Fibroblast of skin of scalp (primary cell): Measurements from ENCODE around the gene FBXL15.

Experiments used
- DNase-seq: peaks from one replicate; pipeline ENCODE4 v3.0.0-alpha.2; 2013

FBXL15 gene

DNA sequence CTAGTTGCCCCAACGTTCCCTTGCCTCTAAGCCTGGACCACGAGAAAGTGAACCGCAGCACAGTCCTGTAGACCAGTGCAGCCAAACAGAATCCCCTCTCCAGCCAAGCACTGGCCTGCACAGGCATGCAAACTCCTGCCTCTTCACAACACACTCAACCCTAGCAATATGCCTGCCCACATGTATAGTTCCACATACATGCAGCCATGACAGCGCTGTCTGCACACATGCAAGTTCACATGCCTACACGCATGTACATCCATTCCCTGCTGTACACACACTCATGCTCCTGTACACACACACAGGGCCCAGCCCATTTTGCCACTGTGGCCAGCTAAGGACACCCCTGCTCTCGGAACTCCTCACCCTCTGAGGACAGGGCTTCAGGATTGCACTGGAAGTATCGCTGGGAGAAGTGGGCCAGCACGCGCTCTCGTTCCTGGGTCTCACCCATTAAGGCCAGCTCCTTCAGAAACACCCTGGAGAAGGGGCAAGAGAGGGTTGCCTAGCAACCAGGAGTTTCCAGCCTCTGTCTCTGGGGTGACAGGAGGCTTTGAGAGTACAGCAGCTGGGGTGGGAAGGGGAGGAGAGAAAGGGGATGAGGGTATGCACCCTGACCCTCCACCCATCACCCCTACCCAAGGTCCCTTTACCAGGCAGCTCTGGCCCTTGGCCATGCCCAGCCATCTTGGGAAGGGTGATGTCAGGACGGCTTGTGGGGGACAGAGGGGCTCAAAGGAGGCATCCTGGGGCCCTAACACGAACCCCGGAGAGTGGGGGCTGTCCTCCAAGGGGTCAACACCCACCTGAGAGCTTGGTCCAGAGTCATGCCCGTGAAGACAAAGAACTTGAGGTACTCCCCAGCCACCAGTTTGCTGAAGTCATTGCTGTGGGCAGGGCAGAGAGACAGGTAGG lies 9.0 kb upstream of the FBXL15 start:
- no peak for DNase-seq

DNA sequence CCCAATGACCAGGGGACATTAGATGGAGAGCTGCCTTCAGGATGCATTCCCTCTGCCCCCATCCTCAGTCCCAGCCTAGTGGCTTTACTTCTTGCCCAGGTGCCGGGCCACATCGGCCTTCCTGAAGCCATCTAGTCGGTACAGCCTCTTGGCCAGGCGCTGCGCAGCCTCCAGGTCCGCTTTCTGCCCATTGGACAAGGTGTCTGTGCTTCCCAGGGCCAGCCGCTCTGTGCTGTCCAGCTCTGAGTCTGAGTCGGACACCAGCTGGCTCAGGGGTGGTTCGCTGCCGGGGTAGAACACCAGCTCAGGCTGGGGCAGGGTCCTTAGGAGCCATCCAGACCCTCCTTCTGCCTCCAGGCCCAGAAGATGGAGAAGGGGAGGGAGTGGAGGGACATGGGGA lies 8.3 kb upstream of the FBXL15 start:
- no peak for DNase-seq

DNA sequence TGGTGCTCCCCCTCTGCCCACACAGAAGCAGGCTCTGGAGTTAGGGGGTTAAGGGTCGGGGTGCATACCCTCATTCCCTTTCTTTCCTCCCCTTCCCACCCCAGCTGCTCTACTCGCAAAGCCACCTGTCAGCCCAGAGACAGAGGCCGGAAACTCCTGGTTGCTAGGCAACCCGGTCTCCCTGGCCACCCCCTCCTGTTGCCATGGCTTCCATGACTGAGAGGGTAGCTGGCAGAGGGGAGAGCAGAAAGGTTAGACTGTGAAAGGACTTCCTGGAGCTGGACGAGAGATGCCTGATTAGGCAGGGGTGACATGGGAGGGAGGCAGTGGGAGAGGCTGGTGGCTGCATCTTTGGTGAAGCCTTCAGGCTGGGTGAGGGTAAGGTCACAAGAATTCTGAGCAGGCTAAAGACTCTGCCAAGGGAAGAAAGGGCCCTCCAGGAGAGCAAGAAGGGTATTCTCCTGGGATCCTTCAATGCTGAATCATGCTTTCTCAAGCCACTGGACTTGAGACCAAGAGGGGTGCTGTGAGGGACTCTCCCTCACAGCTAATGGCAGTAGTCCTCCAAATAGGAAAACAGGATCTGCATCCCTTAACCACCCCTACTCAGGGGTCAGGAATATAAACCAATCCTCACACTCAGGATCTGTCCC lies 7.5 kb upstream of the FBXL15 start:
- no peak for DNase-seq

DNA sequence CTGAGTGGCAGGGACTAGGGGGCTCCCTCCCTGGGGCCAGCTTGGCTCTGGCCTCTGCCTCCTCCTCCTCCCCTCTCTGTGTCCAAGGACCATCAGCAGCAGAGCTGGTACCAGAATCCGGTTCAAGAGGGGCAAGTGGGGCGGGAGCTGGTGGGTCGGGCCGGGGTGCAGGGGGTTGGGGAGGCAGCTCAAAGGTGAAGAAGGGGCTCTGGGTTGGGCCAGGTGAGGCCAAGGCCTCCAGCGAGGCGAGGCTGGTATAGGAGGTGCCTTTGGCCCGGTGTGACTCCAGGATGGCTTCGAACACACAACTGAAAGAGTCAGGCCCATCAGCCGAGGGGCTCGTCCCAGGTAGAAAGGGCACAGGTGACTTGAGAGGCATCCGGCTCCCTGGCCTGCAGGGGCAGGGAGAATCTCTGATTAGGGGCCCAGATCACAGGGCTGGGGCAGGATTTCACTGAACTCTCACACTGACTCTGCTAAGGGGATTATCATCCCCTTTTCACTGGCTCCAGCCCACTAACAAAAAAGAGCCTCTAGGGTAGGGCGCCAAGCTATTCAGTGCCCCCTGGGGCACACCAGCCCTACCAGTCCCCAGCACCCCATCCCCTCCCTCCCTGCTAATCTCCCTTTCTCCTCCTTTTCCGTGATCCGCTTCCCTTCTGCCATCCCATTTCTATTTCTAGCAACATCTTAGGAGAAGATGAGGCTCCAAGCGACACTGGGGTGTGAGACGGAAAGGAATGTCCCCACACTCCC lies 6.7 kb upstream of the FBXL15 start:
- DNase-seq: no peak

DNA sequence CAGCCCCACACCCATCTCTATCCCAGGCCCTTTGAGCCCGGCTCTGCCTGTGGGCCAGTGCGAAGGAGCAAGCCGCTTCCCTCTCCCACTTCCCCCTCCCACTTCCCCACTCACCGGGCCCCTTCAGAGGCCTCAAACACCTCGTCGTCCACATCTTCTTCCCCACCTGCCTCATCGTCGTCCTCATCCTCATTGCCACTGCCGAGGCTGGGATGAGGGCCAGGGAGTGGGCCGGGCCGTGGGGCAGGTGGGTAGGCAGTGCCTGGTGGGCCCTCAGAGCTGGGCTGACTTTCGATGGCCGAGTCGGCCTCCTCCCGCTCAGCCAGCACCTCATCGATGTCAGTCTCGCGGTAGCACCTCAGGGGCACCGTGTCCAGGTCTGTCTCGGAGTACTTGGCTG lies 5.9 kb upstream of the FBXL15 start:
- no peak for DNase-seq

DNA sequence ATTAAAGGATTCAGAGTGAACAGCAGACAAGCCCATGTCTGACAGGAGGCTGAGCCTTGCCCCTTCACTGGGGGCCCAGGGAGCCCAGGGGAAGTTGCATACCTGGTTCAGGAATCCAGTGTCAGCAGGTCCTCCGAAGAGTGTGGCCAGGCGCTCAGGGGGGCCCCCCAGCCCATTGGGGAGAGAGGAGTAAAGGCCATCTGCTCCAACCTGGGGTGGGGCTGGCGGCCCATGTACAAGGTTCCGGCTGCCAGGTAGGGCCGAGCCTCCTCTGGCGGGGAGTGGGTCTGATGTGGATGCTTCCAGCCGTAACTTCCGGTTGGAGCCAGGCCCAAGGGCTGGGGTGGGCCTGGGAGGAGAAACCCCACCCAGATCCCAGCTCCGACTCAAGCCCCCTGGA lies 4.4 kb upstream of the FBXL15 start:
- no peak for DNase-seq

DNA sequence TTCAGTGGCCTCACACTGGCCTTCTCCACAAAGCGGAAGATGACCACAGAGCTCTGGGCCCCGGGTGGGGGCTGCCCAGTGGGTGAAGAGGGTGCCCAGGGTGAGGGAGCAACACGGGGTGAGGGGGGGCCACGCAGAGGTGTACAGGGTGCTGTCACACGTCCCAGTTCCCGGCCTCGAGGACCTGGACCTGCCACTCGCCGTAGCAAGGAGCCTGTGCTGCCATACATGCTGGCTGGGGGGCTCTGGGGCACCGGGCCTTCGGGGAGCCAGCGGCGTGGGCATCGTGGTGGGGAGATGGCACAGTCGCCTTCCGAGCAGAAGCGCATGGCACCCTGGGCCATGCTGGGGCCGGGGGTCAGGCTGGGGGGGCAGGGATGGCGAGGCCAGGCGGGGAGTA lies 3.9 kb upstream of the FBXL15 start:
- no peak for DNase-seq

DNA sequence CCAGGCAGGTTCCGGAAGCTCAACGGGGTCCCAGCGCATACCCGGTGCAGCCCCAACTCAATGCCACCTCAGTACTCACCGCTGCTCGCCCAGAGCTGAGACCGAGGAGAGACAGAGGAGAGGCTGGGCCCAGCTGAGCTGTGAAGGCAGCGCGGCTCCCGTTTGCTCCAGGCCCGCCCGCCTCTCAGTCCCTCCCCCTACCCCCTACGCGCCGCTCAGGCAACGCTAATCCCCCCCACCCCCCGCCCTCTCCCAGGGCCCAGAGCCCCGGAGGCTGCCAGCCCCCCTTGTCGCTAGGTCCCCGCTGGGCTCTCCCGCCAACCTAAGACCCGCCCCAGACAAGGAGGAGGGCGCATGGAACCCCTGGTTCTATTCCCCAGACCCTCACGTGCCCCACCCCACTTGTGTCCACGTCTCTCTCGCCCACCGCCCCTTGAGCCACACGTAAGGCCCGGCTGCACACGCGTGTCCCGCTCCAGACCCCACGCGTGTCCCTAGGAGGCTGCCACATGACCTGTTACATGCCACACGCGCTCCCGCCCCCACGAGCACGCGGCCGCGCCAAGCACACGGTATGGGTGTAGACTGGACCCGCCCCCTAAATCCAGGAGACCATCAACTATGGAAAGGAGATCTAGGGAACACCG lies 1.9 kb upstream of the FBXL15 start, which contains the start of gene PSD:
Gene PSD, minus strand, starts transcription at position 164 of the 647 bp plus-strand sequence. CDS start 1,747 bp downstream, outside the sequence.
- DNase-seq: no peak

DNA sequence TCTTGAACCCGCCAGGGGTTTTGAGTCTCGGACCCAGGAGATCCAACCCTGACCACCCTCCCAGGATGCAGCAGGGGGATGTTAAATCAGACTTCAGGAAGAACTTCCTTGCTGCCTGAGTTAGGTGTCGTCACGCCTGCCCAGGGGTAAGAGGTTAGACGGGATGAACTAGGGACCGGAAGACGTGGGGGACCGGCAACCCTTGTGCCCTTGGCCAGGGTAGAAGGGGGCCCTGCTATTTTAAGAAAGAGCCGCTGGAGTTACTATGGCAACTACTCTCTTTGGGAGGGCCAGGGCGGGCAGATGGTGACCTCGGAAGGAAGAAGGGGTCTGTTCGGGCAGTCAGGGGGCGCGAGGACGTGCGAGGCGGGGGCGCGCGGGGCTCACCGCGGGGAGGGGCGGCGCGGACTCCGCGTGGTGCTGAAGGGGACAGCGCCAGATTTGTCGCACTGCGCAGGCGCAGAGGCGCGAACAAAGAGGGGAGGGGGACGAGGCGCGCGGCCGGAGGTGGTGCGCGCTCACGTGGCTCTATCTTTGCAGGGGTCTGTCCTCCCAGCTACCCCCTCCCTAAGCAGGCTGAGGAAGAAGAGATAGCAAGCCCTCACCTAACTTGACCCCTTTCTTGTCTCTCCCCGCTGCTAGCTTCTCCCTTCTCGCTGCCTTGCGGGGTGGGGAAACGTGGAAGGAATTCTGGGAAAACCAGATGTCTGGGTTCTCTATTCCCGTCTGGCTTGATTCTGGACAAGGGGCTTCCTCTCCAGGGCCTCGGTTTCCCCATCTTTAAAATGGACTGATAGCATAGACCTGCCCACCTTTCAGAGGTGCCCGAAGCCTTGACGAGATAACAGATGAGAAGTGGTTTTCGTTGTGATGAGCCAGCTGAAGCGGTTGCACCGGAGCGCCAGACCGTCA lies 1.1 kb upstream of the FBXL15 start:
- no peak for DNase-seq

DNA sequence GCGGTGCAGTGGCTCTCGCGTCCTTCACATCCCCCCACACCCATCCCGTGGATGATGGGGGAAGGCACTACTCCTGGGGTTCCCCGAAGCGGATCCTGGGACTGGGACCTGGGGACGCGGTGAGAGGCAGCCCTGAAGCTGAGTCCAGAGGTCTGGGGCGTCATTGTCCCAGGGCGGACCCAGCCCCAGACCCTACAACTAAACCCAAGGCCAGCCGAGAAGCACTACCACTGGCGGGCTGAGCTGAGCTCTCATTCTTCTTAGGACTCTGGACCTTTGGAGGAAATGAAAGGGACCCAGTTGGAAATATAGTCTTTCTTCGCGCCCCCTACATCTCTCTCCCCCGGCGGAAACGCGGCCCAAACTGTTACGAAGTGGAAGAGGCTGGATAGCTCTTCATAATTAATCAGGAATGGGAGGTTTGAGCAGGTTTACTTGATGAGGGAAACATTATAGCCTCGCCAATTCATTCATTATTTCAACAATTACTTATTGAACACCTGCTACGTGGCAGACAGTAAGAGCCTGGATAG lies 389 bp upstream of the FBXL15 start:
- no peak for DNase-seq

DNA sequence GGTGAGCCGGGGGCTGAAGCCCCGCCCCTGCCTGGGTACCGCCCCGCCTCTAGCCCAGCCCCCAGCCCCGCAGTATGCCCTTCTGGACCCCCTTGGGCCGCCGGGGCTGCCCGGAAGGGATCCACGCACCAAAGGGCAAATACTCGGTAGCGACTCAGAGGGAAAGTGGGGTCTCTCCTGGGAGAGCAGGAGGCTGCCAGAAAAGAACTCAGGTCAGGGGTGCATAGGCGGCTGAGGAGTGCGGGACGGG lies 796 bp downstream of the FBXL15 start:
- DNase-seq: no peak

DNA sequence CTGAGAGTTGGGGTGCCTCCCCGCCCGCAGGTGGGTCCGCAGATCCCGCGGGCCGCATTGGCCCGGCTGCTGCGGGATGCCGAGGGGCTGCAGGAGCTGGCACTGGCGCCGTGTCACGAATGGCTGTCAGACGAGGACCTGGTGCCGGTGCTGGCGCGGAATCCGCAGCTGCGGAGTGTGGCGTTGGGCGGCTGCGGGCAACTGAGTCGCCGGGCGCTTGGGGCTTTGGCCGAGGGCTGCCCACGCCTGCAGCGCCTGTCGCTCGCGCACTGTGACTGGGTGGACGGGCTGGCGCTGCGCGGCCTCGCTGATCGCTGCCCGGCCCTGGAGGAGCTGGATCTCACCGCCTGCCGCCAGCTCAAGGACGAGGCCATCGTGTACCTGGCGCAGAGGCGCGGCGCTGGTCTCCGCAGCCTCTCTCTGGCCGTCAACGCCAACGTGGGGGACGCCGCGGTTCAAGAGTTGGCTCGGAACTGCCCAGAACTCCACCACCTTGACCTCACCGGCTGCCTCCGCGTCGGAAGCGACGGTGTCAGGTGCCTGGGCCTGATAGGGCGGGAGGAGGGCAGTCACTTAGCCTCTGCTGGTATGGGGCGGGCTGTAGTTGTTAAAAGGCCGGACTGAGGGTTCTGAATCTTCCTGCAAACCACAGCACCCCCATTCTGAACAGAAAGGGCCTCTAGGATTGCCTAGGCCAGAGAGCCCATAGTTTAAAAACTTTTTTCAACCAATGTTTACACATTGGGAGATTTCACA lies 1.3 kb downstream of the FBXL15 start:
- DNase-seq: no peak

DNA sequence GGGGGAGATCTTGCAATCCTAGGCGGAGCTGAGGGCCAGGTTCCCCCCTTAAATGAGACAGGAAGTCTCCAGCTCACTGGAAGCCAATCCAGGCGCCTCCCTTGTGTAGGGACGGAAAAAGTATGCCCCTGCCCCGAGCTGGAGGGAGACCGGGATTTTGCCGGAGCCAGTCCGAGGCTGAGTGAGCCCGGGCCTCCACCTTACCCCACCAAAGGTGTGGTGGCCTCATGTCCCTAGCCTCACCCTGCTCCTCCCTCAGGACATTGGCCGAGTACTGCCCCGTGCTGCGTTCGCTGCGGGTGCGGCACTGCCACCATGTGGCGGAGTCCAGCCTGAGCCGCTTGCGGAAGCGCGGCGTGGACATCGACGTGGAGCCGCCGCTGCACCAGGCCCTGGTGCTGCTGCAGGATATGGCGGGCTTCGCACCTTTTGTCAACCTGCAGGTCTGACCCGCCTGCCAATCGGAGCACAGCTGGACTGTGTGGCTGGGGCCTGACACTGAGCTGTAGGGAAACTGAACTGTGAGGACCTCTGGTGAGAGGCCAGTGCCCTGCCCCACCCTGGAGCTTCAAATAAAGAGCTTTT lies 2.0 kb downstream of the FBXL15 start:
- peak; percentile 63 for DNase-seq

DNA sequence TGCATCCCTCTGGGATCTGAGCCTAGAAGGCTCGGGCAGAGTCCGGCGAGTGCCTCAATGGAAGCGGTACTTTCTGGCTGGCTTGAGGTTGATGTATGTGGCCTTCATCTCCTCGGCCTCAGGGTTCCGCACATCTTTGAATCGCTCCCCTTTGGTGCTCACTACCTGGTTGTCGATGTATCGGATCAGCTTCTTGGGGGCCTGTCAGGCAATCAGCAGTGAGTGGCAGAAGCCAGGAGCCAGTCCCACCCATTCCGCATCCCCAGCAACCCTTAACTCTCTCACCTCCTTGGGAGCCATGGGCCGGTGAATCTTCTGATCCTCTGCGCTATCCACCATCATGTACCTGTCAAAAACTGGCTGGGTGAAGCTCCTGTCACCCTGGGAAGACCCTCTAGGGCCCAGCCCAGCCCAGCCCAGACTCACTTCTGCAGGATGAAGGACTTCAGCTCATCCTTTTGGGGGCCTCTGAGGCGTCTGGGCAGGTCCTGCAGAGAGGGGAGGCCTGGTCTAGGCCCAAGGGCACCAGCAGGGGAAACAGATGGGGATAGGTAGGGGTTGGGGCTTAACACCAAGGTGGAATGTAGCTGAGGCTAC lies 2.8 kb downstream of the FBXL15 start:
- no peak for DNase-seq

DNA sequence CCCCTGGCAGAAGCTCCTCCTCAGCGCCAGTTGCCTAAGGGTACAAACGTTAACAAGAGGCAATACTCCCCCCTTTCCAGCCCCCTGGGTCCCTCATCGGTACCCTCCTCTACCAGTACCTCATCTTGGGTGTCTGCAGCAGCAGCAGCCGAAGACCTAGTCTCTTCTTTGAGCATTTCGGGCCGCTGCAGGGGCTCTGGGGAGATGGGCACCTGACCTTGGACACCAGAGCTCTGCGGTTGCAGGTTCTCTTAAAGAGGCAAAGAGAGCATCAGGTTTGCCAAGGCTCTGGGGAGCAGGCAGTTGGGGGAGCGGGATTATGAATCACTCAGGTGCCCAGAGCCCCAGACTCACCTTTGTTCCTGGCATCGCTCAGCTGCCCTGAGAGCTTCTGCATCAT lies 3.5 kb downstream of the FBXL15 start:
- DNase-seq: no peak

DNA sequence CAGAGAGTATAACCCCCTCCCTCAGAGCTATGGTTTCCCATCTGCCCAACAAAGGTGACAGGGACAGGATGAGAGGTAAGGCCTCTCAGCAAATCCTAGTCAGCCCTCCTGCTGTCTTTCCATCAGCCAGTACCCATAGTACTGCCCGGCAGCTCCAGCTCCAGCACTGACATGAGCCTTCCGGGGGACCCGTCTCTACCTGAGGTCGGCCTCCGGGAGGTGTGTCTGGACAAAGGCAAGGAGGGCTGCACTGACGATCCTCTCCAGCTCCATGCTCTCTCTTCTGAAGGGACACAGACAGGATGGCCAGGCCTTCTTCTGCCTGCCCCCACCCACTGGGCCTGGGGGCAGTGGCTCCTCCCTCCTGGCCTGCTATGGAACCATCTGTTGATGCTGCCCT lies 4.3 kb downstream of the FBXL15 start:
- DNase-seq: no peak

DNA sequence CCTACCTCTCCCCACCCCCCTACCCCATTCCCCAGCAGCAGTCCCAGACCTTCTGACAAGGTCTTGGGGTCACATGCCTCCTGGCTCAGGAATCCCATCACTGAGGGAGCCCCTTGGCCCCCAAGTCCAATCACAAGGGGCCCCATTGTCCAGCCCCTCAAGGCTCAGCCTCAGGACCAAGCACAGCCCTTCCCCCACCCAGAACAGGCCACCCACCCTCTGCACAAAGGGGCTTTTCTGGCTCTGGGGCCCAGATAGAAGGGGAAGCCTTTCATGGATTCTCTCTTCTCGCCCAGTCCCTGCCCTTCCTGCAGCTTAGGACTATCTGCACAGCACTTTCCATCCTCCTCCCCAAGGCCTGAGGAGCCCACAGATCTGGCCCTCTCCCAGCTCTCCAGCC lies 4.8 kb downstream of the FBXL15 start:
- no peak for DNase-seq

DNA sequence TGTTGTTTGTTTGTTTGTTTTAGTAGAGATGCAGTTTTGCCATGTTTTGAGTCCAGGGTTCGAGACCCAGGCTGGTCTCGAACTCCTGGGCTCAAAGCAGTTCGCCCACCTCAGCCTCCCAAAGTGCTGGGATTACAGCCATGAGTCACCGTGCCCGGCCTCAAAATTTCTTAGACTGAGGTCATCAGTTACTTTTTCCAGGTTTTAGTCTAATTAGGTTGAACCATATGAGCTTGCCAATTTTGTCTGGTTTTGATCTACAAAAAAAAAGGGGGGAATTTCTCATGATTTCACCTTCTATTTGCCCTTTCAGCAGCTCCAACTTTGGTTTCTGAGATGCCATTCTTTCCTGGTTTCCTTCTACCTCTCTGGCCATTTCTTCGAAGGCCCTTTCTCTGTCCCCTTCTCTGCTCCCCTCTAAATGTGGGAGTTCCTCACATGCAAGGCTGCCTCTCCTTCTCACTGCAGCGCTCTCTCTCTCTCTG lies 6.2 kb downstream of the FBXL15 start:
- no peak for DNase-seq

DNA sequence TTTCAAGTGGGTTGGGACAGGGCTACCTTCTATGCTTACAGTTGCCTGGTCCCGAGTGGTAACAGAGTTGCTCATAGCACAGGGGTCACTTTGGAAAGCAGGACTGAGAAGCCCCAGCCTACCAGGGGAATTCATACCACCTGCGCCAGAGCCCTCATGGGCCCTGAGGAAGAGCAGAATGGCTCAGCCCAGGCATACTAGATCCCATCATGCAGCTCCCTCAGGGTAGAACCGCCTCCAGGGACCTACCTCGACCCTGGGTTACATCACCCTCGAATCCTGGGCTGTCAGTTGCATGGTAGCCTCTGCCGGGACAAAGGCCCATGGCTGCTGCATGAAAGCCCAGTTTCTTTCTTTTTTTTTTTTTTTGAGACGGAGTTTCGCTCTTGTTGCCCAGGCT lies 8.8 kb downstream of the FBXL15 start:
- no peak for DNase-seq
